Neural progenitor cell (in vitro differentiated cells): ENCODE data around the gene RPN2.

Experiments used
- EZH2 ChIP-seq: fragments of 200-600 bp; sonication (generic); IDR thresholded peaks from 2 replicates; pipeline ENCODE4 v1.6.1; 2017; ENCODE audit warnings: antibody characterized with exemption, mild to moderate bottlenecking, moderate library complexity
- TF ChIP-seq, protein P1 (sequence below): fragments of 200-600 bp; sonication (generic); IDR thresholded peaks from 2 replicates; pipeline ENCODE4 v1.5.1; 2017; ENCODE audit warnings: antibody characterized with exemption, mild to moderate bottlenecking

GRCh38 chr20:37261714-37262113 lies 82.6 kb downstream of the RPN2 start, which contains the start of gene GHRH:
- TF ChIP-seq, protein P1, sequence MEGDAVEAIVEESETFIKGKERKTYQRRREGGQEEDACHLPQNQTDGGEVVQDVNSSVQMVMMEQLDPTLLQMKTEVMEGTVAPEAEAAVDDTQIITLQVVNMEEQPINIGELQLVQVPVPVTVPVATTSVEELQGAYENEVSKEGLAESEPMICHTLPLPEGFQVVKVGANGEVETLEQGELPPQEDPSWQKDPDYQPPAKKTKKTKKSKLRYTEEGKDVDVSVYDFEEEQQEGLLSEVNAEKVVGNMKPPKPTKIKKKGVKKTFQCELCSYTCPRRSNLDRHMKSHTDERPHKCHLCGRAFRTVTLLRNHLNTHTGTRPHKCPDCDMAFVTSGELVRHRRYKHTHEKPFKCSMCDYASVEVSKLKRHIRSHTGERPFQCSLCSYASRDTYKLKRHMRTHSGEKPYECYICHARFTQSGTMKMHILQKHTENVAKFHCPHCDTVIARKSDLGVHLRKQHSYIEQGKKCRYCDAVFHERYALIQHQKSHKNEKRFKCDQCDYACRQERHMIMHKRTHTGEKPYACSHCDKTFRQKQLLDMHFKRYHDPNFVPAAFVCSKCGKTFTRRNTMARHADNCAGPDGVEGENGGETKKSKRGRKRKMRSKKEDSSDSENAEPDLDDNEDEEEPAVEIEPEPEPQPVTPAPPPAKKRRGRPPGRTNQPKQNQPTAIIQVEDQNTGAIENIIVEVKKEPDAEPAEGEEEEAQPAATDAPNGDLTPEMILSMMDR: no peak
- TF ChIP-seq EZH2: no peak
